A549 (cell line): ENCODE results near the gene FCAMR. TPM values are rescaled to one million over a fixed set of nuclear protein-coding genes. Genes with fewer than 3 reads are reported as not detected.

ENCODE experiments used
- ATAC-seq, 2 experiments: fragments of 200-7000 bp in 1 of 2; fragments of >200 bp in 1 of 2; cut with Nextera tagmentation in 1 of 2; cut with Tn5 transposase in 1 of 2; 3 replicates each; pipeline versions ENCODE4 v1.8.0 to v1.9.1; 2018 to 2020; ENCODE audit warnings: mild to moderate bottlenecking in 1 of 2, moderate library complexity in 1 of 2
- CTCF ChIA-PET: fragments of 300-600 bp; sonication (Branson Sonifier 250); formaldehyde crosslinking; extraction: SDS; loops from one replicate; lab custom pipeline; 2021; ENCODE audit warnings: antibody characterized with exemption, inconsistent platforms; lab: Yijun Ruan, JAX
- POLR2A ChIA-PET: fragments of 350-600 bp; formaldehyde crosslinking; extraction: SDS; loops from one replicate; lab custom pipeline; 2021; ENCODE audit warnings: antibody characterized with exemption, inconsistent platforms; lab: Yijun Ruan, JAX
- DNase-seq, 2 experiments: peaks; one replicate each; pipeline versions ENCODE4 v3.0.0 to v3.0.0-alpha.2; 2011 to 2016; ENCODE audit warnings: low read depth in 1 of 2, low spot score in 1 of 2
- FAIRE-seq: peaks from 2 replicates; lab custom pipeline; 2011; peaks lifted over from hg19 to GRCh38; lab: Jason Lieb, UNC
- H3K27ac ChIP-seq, 2 experiments: fragments of >200 bp; sonication (Bioruptor Twin); formaldehyde crosslinking; 3 replicates each; pipeline ENCODE4 v1.5.1; 2016 to 2017
- H3K4me1 ChIP-seq: fragments of >200 bp; sonication (Bioruptor Twin); formaldehyde crosslinking; 3 replicates; pipeline ENCODE4 v1.6.1; 2016
- H3K4me2 ChIP-seq: fragments of >200 bp; sonication (Bioruptor Twin); formaldehyde crosslinking; 3 replicates; pipeline ENCODE4 v1.6.1; 2016
- H3K4me3 ChIP-seq: fragments of >200 bp; sonication (Bioruptor Twin); formaldehyde crosslinking; 3 replicates; pipeline ENCODE4 v1.5.1; 2016
- H3K9me3 ChIP-seq: fragments of >200 bp; sonication (Bioruptor Twin); formaldehyde crosslinking; 3 replicates; pipeline ENCODE4 v1.6.1; 2016
- CBX2 ChIP-seq: fragments of 200-600 bp; sonication (generic); IDR thresholded peaks from 2 replicates; pipeline ENCODE4 v1.6.1; 2016; ENCODE audit warnings: low read depth, mild to moderate bottlenecking, borderline replicate concordance
- CBX8 ChIP-seq: fragments of 200-600 bp; sonication (generic); IDR thresholded peaks from 2 replicates; pipeline ENCODE4 v1.6.1; 2016
- CEBPB ChIP-seq, 2 experiments: fragments of >200 bp in 1 of 2; sonication (Bioruptor Twin) in 1 of 2; formaldehyde crosslinking in 1 of 2; IDR thresholded peaks; 2 replicates each; pipeline ENCODE4 v1.6.1; 2012 to 2016
- CHD2 ChIP-seq: fragments of 150-350 bp; IDR thresholded peaks from 2 replicates; pipeline ENCODE4 v1.6.1; 2014; ENCODE audit warnings: low read length; ENCODE audit not compliant: partially characterized antibody
- CHD4 ChIP-seq: fragments of 200-600 bp; sonication (generic); IDR thresholded peaks from 2 replicates; pipeline ENCODE4 v1.6.1; 2016; ENCODE audit warnings: antibody characterized with exemption, mild to moderate bottlenecking, borderline replicate concordance
- E2F6 ChIP-seq: IDR thresholded peaks from 2 replicates; pipeline ENCODE4 v1.6.1; 2012; ENCODE audit warnings: low read depth, borderline replicate concordance
- EHF ChIP-seq: fragments of 250-450 bp; sonication (Bioruptor Pico); IDR thresholded peaks from 2 replicates; pipeline ENCODE4 v1.5.0; 2020; ENCODE audit warnings: mild to moderate bottlenecking
- EHMT2 ChIP-seq: fragments of 200-600 bp; sonication (generic); IDR thresholded peaks from 2 replicates; pipeline ENCODE4 v1.6.1; 2016; ENCODE audit warnings: antibody characterized with exemption, low read depth, mild to moderate bottlenecking, moderate library complexity
- ELK1 ChIP-seq: fragments of 150-350 bp; IDR thresholded peaks from 2 replicates; pipeline ENCODE4 v1.6.1; 2014; ENCODE audit warnings: low read depth, mild to moderate bottlenecking, low read length
- EP300 ChIP-seq, 2 experiments: fragments of >200 bp; sonication (Bioruptor Twin); formaldehyde crosslinking; IDR thresholded peaks; 2 replicates in 1 of 2; 3 replicates in 1 of 2; pipeline ENCODE4 v1.6.1; 2016 to 2017
- FOSB ChIP-seq: fragments of 250-450 bp; sonication (Bioruptor Pico); IDR thresholded peaks from 2 replicates; pipeline ENCODE4 v1.5.0; 2020; ENCODE audit warnings: mild to moderate bottlenecking, moderate library complexity
- FOSL2 ChIP-seq, 2 experiments: fragments of 450-650 bp in 1 of 2; fragments of >200 bp in 1 of 2; sonication (Bioruptor Twin) in 1 of 2; formaldehyde crosslinking; IDR thresholded peaks; 2 replicates each; pipeline versions ENCODE4 v1.5.0 to v1.6.1; 2016 to 2020; ENCODE audit warnings: mild to moderate bottlenecking in 1 of 2, moderate library complexity in 1 of 2
- FOXS1 ChIP-seq: fragments of 250-450 bp; sonication (Bioruptor Pico); IDR thresholded peaks from 2 replicates; pipeline ENCODE4 v1.5.0; 2020; ENCODE audit warnings: mild to moderate bottlenecking, moderate library complexity
- GATA3 ChIP-seq: IDR thresholded peaks from 2 replicates; pipeline ENCODE4 v1.6.1; 2012; ENCODE audit warnings: borderline replicate concordance
- HES2 ChIP-seq: fragments of >200 bp; sonication (Bioruptor Twin); formaldehyde crosslinking; IDR thresholded peaks from 2 replicates; pipeline ENCODE4 v1.6.1; 2016
- HOXA7 ChIP-seq: fragments of 250-450 bp; sonication (Bioruptor Pico); IDR thresholded peaks from 2 replicates; pipeline ENCODE4 v1.5.0; 2020; ENCODE audit warnings: mild to moderate bottlenecking, moderate library complexity
- HOXB5 ChIP-seq: fragments of 250-450 bp; sonication (Bioruptor Pico); IDR thresholded peaks from 2 replicates; pipeline ENCODE4 v1.5.0; 2020; ENCODE audit warnings: mild to moderate bottlenecking, moderate library complexity
- KDM1A ChIP-seq: fragments of 200-600 bp; sonication (generic); IDR thresholded peaks from 2 replicates; pipeline ENCODE4 v1.6.1; 2016; ENCODE audit warnings: low read depth, mild to moderate bottlenecking
- MAX ChIP-seq: IDR thresholded peaks from 2 replicates; pipeline ENCODE4 v1.6.1; 2012
- MAZ ChIP-seq: fragments of 150-350 bp; IDR thresholded peaks from 2 replicates; pipeline ENCODE4 v1.6.1; 2014; ENCODE audit warnings: antibody characterized with exemption, low read depth, low read length, borderline replicate concordance
- PHF8 ChIP-seq: fragments of 200-600 bp; sonication (generic); IDR thresholded peaks from 2 replicates; pipeline ENCODE4 v1.6.1; 2016; ENCODE audit warnings: low read depth, mild to moderate bottlenecking, antibody characterized with exemption, moderate library complexity, borderline replicate concordance
- POLR2A ChIP-seq: IDR thresholded peaks from 2 replicates; pipeline ENCODE4 v1.6.1; 2012; ENCODE audit warnings: mild to moderate bottlenecking, low read length
- RFX5 ChIP-seq: fragments of 450-650 bp; IDR thresholded peaks from 2 replicates; pipeline ENCODE4 v1.7.1; 2014; ENCODE audit warnings: antibody characterized with exemption, mild to moderate bottlenecking, moderate library complexity
- RNF2 ChIP-seq: fragments of 200-600 bp; sonication (generic); IDR thresholded peaks from 2 replicates; pipeline ENCODE4 v1.6.1; 2016; ENCODE audit warnings: low read depth, mild to moderate bottlenecking, antibody characterized with exemption, moderate library complexity, borderline replicate concordance
- SREBF2 ChIP-seq: fragments of 450-650 bp; IDR thresholded peaks from 2 replicates; pipeline ENCODE4 v1.6.1; 2014; ENCODE audit warnings: mild to moderate bottlenecking, moderate library complexity
- TFCP2L1 ChIP-seq: fragments of 250-450 bp; sonication (Bioruptor Pico); IDR thresholded peaks from 2 replicates; pipeline ENCODE4 v1.5.0; 2021; ENCODE audit warnings: mild to moderate bottlenecking
- USF2 ChIP-seq: fragments of 450-650 bp; IDR thresholded peaks from 2 replicates; pipeline ENCODE4 v1.6.1; 2014; ENCODE audit warnings: antibody characterized with exemption
- ZC3H11A ChIP-seq: fragments of 450-650 bp; IDR thresholded peaks from 2 replicates; pipeline ENCODE4 v1.6.1; 2014; ENCODE audit warnings: antibody characterized with exemption, mild to moderate bottlenecking
- ZFP36 ChIP-seq: fragments of 450-650 bp; IDR thresholded peaks from 2 replicates; pipeline ENCODE4 v1.6.1; 2014; ENCODE audit warnings: borderline replicate concordance; ENCODE audit not compliant: partially characterized antibody
- ZSCAN20 ChIP-seq: fragments of 250-450 bp; sonication (Bioruptor Pico); IDR thresholded peaks from 2 replicates; pipeline ENCODE4 v1.8.0; 2022; ENCODE audit warnings: mild to moderate bottlenecking, moderate library complexity
- WGBS: methylation state at CpG from one replicate; pipeline ENCODE4 v1.1.6; 2017; ENCODE audit errors: missing lambda C conversion rate; 5-methylcytosine and 5-hydroxymethylcytosine counted together
- polyA plus RNA-seq, 4 experiments: library from polyadenylated mRNA; depleted of rRNA in 3 of 4; stranded (reverse); fragments of >200 nt; fragmentation: RNase III in 1 of 4; extraction: RNeasy Plus Mini Kit Qiagen cat#74134 plus additional on column Dnase treatment in 1 of 4; gene quantifications; 2 replicates in 3 of 4; 3 replicates in 1 of 4; pipeline ENCODE4 v1.2.3, GENCODE V29; 2011 to 2017
- TF ChIP-seq, protein P1 (sequence below): fragments of >200 bp; sonication (Bioruptor Twin); formaldehyde crosslinking; IDR thresholded peaks from 3 replicates; pipeline ENCODE4 v1.5.1; 2016
- TF ChIP-seq, protein P2 (sequence below): fragments of 250-450 bp; sonication (Bioruptor Pico); IDR thresholded peaks from 2 replicates; pipeline ENCODE4 v1.5.0; 2020; ENCODE audit warnings: low read depth, mild to moderate bottlenecking, moderate library complexity

FCAMR gene
- polyA plus RNA-seq, 2 of the 4 experiments (the other 2 are of a cell fraction): not detected

DNA sequence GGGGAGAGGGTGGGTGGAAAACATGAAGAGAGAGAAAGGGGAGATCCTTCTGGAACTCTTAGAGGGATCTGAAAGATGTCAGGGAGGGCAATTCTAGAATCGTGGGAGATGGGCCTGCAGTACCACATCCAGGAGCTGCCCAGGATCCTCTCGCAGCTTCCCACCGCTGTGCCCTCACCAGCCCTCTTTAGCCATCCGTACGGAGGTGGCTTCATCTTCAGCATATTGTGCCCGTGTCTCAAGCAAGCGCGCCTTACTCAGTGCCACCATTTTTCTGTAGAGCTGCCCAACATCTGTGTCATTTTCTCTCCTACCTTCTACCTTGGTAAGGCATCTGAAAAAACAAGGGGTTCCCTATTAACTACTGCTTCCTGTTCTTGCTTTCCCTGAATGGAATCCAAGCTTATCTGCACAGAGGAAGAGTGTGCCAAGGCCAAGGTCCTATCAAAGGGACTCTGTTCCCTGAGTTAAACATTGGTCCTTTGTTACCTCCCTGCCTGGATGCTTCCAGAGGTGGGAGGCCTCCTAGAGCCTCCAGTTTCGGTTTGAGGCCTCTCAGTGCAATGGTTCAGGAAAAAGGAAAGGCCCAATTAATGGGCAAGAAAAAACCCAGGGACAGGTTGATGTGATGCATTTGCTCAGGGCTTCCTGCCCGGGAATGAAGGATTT lies 39.1 kb upstream of the FCAMR start (continued):
- no peak for TF ChIP-seq USF2
- TF ChIP-seq, protein P1, sequence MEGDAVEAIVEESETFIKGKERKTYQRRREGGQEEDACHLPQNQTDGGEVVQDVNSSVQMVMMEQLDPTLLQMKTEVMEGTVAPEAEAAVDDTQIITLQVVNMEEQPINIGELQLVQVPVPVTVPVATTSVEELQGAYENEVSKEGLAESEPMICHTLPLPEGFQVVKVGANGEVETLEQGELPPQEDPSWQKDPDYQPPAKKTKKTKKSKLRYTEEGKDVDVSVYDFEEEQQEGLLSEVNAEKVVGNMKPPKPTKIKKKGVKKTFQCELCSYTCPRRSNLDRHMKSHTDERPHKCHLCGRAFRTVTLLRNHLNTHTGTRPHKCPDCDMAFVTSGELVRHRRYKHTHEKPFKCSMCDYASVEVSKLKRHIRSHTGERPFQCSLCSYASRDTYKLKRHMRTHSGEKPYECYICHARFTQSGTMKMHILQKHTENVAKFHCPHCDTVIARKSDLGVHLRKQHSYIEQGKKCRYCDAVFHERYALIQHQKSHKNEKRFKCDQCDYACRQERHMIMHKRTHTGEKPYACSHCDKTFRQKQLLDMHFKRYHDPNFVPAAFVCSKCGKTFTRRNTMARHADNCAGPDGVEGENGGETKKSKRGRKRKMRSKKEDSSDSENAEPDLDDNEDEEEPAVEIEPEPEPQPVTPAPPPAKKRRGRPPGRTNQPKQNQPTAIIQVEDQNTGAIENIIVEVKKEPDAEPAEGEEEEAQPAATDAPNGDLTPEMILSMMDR: no peak
- TF ChIP-seq ZC3H11A: no peak
- no peak for TF ChIP-seq GATA3
- no peak for TF ChIP-seq E2F6
- TF ChIP-seq, all 56 proteins: peak for 0

GRCh38 chr1:207007352-207008033 lies 37.2 kb upstream of the FCAMR start:
- 15% methylated on average over 5 of the region's 5 CpGs for WGBS
- Histone ChIP-seq H3K27ac (peak overlapping the region; percentile 82 to 89), H3K4me2 (peak overlapping the region; percentile 63), H3K4me1 (peaks cover 60% of the 10 kb centered on the region), H3K4me3 (no peak overlapping the region), H3K9me3 (peaks cover 18% of the 10 kb centered on the region)
- ChIA-PET POLR2A (interaction anchor here (1.2 to 3.2 kb wide), 2 partner anchors 18 to 45 kb away, joined by 4 to 14 read pairs; partner anchors contain the start of gene PFKFB2), CTCF (interaction anchor here (0.6 to 3.2 kb wide), 5 partner anchors 12 to 789 kb away, joined by 3 to 12 read pairs (median 4); no protein-coding TSS in a partner anchor)
- FAIRE-seq: no peak
- peak; percentile 89 to 95 for DNase-seq
- peak; percentile 88 to 89 for ATAC-seq
- TF ChIP-seq ELK1 (no peak), KDM1A (no peak), CEBPB (IDR thresholded peaks at IDR 0.05) (peak in 1 of 2 experiments; percentile 56; a peak in 1 of 4 replicates), HES2 (no peak), FOSL2 (IDR thresholded peaks at IDR 0.05) (peak; percentile 39; the same call in 1 of the 2 replicates), FOSL2 (CRISPR knock-in tag; IDR thresholded peaks at IDR 0.05) (peak; percentile 87), CHD2 (no peak), HOXA7 (no peak), ZFP36 (peak; percentile 32), EP300 (IDR thresholded peaks at IDR 0.05) (peak; percentile 41 to 83; a peak in 3 of 5 replicates), RFX5 (no peak), TFCP2L1 (no peak), EHMT2 (no peak), PHF8 (no peak), POLR2A (no peak), EHF (CRISPR knock-in tag) (no peak), GATA3 (peak; percentile 90), ZSCAN20 (CRISPR knock-in tag) (peak; percentile 62; the same call in 1 of the 2 replicates), ZC3H11A (no peak), FOSB (CRISPR knock-in tag) (no peak), HOXB5 (CRISPR knock-in tag) (peak; percentile 21; the same call in 1 of the 2 replicates), CBX2 (no peak), CBX8 (no peak), FOXS1 (CRISPR knock-in tag) (peak; percentile 73; the same call in 1 of the 2 replicates), CHD4 (no peak), MAX (peak; percentile 71), RNF2 (no peak), SREBF2 (no peak), MAZ (no peak)
- TF ChIP-seq, protein P2, sequence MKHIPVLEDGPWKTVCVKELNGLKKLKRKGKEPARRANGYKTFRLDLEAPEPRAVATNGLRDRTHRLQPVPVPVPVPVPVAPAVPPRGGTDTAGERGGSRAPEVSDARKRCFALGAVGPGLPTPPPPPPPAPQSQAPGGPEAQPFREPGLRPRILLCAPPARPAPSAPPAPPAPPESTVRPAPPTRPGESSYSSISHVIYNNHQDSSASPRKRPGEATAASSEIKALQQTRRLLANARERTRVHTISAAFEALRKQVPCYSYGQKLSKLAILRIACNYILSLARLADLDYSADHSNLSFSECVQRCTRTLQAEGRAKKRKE (CRISPR knock-in tag): no peak
